K562 (cell line): Measurements from ENCODE around the gene CD300LG. TPM values are rescaled to one million over a fixed set of nuclear protein-coding genes. Genes with fewer than 3 reads are reported as not detected.
A peak's percentile ranks its signal among the peaks of the same experiment; 100 is the strongest.

ENCODE experiments used
- ATAC-seq: fragments of 200-7000 bp; cut with Tn5 transposase; 3 replicates; pipeline ENCODE4 v1.9.1; 2020; ENCODE audit warnings: moderate library complexity
- BruUV-seq: library from RNA; stranded (reverse); fragments of 400-500 nt; replicated peaks from 2 replicates; lab custom pipeline; 2021; lab: Mats Ljungman, UMichigan
- CTCF ChIA-PET: fragments of 300-600 bp; formaldehyde crosslinking; extraction: SDS; loops from one replicate; lab custom pipeline; 2021; ENCODE audit warnings: low intra/inter-chr PET ratio; lab: Yijun Ruan, JAX
- POLR2A ChIA-PET: fragments of 300-600, 350-650 bp; sonication (Branson Sonifier 250); formaldehyde crosslinking; extraction: SDS; loops from one replicate; lab custom pipeline; 2021; ENCODE audit warnings: antibody characterized with exemption, inconsistent platforms; lab: Yijun Ruan, JAX
- DNase-seq, 4 experiments: peaks; one replicate each; pipeline versions ENCODE4 v3.0.0 to v3.0.0-alpha.2; 2011 to 2018; ENCODE audit warnings: low spot score in 3 of 4, mixed read lengths in 3 of 4; ENCODE audit errors: extremely low read depth in 1 of 4
- FAIRE-seq: peaks from 2 replicates; lab custom pipeline; 2011; peaks lifted over from hg19 to GRCh38; lab: Jason Lieb, UNC
- H2AFZ ChIP-seq: 2 replicates; pipeline ENCODE4 v1.6.0; 2011; ENCODE audit warnings: low read depth, low read length, control low read depth, inconsistent platforms
- H3K27ac ChIP-seq: fragments of 200-600 bp; 3 replicates; pipeline ENCODE4 v1.8.0; 2011; ENCODE audit warnings: low read depth, mild to moderate bottlenecking, control low read depth, inconsistent platforms, low read length, moderate library complexity, mixed read lengths; ENCODE audit errors: extremely low read depth
- H3K27me3 ChIP-seq, 2 experiments: fragments of 300-600 bp in 1 of 2; 2 replicates in 1 of 2; 3 replicates in 1 of 2; pipeline versions ENCODE4 v1.6.0 to v1.8.0; 2011; ENCODE audit warnings: inconsistent platforms in 2 of 2, low read length in 2 of 2, mild to moderate bottlenecking in 1 of 2, mixed read lengths in 1 of 2, moderate library complexity in 1 of 2; ENCODE audit not compliant: control insufficient read depth in 2 of 2, insufficient read depth in 2 of 2
- H3K36me3 ChIP-seq: fragments of 300-600 bp; 3 replicates; pipeline ENCODE4 v1.8.0; 2011; ENCODE audit warnings: mild to moderate bottlenecking, low read length, inconsistent platforms; ENCODE audit not compliant: control insufficient read depth, insufficient read depth
- H3K4me1 ChIP-seq, 2 experiments: fragments of 200-600 bp in 1 of 2; replicated peaks in 1 of 2; 2 replicates in 1 of 2; 3 replicates in 1 of 2; pipeline versions ENCODE4 v1.5.1 to v1.8.0; 2011; ENCODE audit warnings: inconsistent platforms in 2 of 2, low read length in 2 of 2, mild to moderate bottlenecking in 1 of 2, mixed read lengths in 1 of 2, moderate library complexity in 1 of 2; ENCODE audit not compliant: control insufficient read depth in 2 of 2, insufficient read depth in 2 of 2
- H3K4me2 ChIP-seq: 2 replicates; pipeline ENCODE4 v1.6.1; 2011; ENCODE audit warnings: low read length, control low read depth, inconsistent platforms, mixed read lengths; ENCODE audit not compliant: insufficient read depth
- H3K4me3 ChIP-seq: fragments of 200-600 bp; sonication (generic), shearing (Covaris generic); 2 replicates; pipeline ENCODE4 v1.5.1; 2016; ENCODE audit warnings: control low read depth, inconsistent platforms
- H3K79me2 ChIP-seq: fragments of 200-600 bp; 3 replicates; pipeline ENCODE4 v1.8.0; 2011; ENCODE audit warnings: low read length, inconsistent platforms; ENCODE audit not compliant: control insufficient read depth, insufficient read depth
- H3K9ac ChIP-seq, 2 experiments: 2 replicates each; pipeline versions ENCODE4 v1.6.0 to v1.6.1; 2011; ENCODE audit warnings: low read depth in 2 of 2, low read length in 2 of 2, control low read depth in 1 of 2, inconsistent platforms in 1 of 2, mild to moderate bottlenecking in 1 of 2, mixed read lengths in 1 of 2; ENCODE audit not compliant: insufficient read depth in 1 of 2
- H3K9me1 ChIP-seq: one replicate; pipeline ENCODE4 v1.6.0; 2011; ENCODE audit warnings: inconsistent platforms, mild to moderate bottlenecking, low read length, moderate library complexity; ENCODE audit not compliant: control insufficient read depth, insufficient read depth
- H3K9me3 ChIP-seq: replicated peaks from 2 replicates; pipeline ENCODE4 v1.5.1; 2011; ENCODE audit warnings: low read depth, low read length, inconsistent platforms; ENCODE audit not compliant: control insufficient read depth, insufficient read depth
- H4K20me1 ChIP-seq: replicated peaks from 2 replicates; pipeline ENCODE4 v1.6.1; 2011; ENCODE audit warnings: low read length, inconsistent platforms, mixed read lengths; ENCODE audit not compliant: control insufficient read depth, insufficient read depth
- COPS2 ChIP-seq: fragments of 450-650 bp; conservative IDR thresholded peaks from 2 replicates; pipeline ENCODE4 v1.6.1; 2016; ENCODE audit warnings: mild to moderate bottlenecking, moderate library complexity
- PKNOX1 ChIP-seq: fragments of 450-650 bp; IDR thresholded peaks from 2 replicates; pipeline ENCODE4 v1.6.1; 2016
- PURB ChIP-seq: sonication (generic); formaldehyde crosslinking; IDR thresholded peaks from 2 replicates; pipeline ENCODE4 v1.9.0; 2021; ENCODE audit warnings: low read depth, mild to moderate bottlenecking, missing genetic modification reagents
- RBM39 ChIP-seq: fragments of 200-400 bp; formaldehyde crosslinking; optimal IDR thresholded peaks from 2 replicates; pipeline ENCODE3; 2018; ENCODE audit warnings: low read depth, low read length
- TBL1XR1 ChIP-seq, 2 experiments: IDR thresholded peaks; 2 replicates each; pipeline ENCODE4 v1.6.1; 2012; ENCODE audit warnings: improper control_type of control experiment in 2 of 2, low read length in 2 of 2, mild to moderate bottlenecking in 1 of 2
- THAP12 ChIP-seq: fragments of 250-450 bp; sonication (Bioruptor Pico); IDR thresholded peaks from 2 replicates; pipeline ENCODE4 v1.9.0; 2021; ENCODE audit warnings: mild to moderate bottlenecking, inconsistent platforms
- ZSCAN32 ChIP-seq: fragments of 450-650 bp; formaldehyde crosslinking; IDR thresholded peaks from 2 replicates; pipeline ENCODE4 v1.4.0; 2020; ENCODE audit warnings: mild to moderate bottlenecking, moderate library complexity
- WGBS: fragments of 100-300 bp; shearing (Covaris generic); methylation state at CpG from one replicate; pipeline ENCODE4 v1.1.6; 2016; ENCODE audit warnings: low coverage, mixed read lengths; ENCODE audit not compliant: insufficient coverage; ENCODE audit errors: missing lambda C conversion rate; 5-methylcytosine and 5-hydroxymethylcytosine counted together
- in situ Hi-C: fragments of 300-500 bp; cut with MboI; formaldehyde crosslinking; loops from 4 replicates; pipeline ENCODE4 v1.15.0; 2018; ENCODE audit warnings: inconsistent platforms, mixed read lengths
- intact Hi-C: fragments of 100-400 bp; cut with micrococcal nuclease; formaldehyde crosslinking; loops from 2 replicates; pipeline ENCODE4 v1.14.2; 2022
- polyA plus RNA-seq, 8 experiments: library from polyadenylated mRNA; depleted of rRNA in 4 of 8; stranded (reverse) in 5 of 8; unstranded in 3 of 8; fragments of >200 nt; fragmentation: Nextera tagmentation in 2 of 8; fragmentation: Illumina TruSeq in 1 of 8; extraction: Ambion mirVana in 2 of 8; extraction: Trizol in 1 of 8; gene quantifications; 2 replicates each; pipeline versions ENCODE4 v1.2.1 to v1.2.3, GENCODE V29; 2011 to 2014; ENCODE audit warnings: inconsistent platforms in 1 of 8, missing spikeins in 1 of 8
- total RNA-seq, 7 experiments: library from RNA; depleted of rRNA in 6 of 7; stranded (reverse); fragments of >200 nt in 6 of 7; fragmentation: Illumina TruSeq in 2 of 7; extraction: Trizol in 2 of 7; gene quantifications; 2 replicates each; pipeline versions ENCODE4 v1.2.1 to v1.2.3, GENCODE V29; 2011 to 2021; ENCODE audit warnings: low replicate concordance in 1 of 7
- TF ChIP-seq, protein P1 (sequence below): fragments of 450-650 bp; IDR thresholded peaks from 2 replicates; pipeline ENCODE4 v1.6.1; 2016; ENCODE audit warnings: low read depth

CD300LG gene
- total and polyA plus RNA-seq, 9 of the 15 experiments (the other 6 are each of a cell fraction or from before 2014, with no cell fraction given) = not detected

DNA sequence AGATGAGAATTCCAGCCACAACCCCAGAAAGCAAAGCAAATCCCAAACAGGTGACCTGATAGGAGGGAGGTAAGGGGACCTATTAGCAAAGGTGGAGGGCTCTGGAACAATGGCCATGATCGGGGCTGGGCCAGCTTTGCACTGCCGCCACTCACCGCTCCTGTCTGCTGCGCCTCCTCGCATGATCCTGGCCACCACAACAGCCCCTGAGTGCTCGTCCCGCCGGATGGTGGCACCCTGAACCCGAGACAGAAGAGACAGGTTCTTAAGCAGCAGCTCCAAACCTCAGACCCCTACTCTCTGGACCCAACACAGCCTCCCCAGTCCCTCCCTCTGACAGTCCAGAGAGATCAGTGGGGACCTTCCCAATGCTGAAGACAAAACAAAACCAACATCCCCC is 19.4 kb upstream of the CD300LG start:
- DNase-seq (no peak), ATAC-seq (no peak), FAIRE-seq (no peak)
- no peaks in the 10 kb centered on the region for H3K79me2 ChIP-seq
- 58% methylated on average over 9 of the region's 9 CpGs for WGBS
- H3K27me3 ChIP-seq = peaks cover 0 to 10% of the 10 kb centered on the region in 2 experiments; a peak in 1 of 5 replicates
- no peaks in the 10 kb centered on the region for H3K9me1 ChIP-seq
- no peak overlapping the region for H3K27ac ChIP-seq
- H3K4me2 ChIP-seq = no peak overlapping the region
- no peak for TF ChIP-seq TBL1XR1 (IDR thresholded peaks at IDR 0.05; ENCODE audit: low read length in 2 of 2)
- no peak for TF ChIP-seq PKNOX1
- no peak for TF ChIP-seq RBM39
- TF ChIP-seq THAP12 (CRISPR knock-in tag) = no peak
- TF ChIP-seq COPS2 = no peak
- TF ChIP-seq ZSCAN32 (CRISPR knock-in tag) = no peak
- TF ChIP-seq, protein P1, sequence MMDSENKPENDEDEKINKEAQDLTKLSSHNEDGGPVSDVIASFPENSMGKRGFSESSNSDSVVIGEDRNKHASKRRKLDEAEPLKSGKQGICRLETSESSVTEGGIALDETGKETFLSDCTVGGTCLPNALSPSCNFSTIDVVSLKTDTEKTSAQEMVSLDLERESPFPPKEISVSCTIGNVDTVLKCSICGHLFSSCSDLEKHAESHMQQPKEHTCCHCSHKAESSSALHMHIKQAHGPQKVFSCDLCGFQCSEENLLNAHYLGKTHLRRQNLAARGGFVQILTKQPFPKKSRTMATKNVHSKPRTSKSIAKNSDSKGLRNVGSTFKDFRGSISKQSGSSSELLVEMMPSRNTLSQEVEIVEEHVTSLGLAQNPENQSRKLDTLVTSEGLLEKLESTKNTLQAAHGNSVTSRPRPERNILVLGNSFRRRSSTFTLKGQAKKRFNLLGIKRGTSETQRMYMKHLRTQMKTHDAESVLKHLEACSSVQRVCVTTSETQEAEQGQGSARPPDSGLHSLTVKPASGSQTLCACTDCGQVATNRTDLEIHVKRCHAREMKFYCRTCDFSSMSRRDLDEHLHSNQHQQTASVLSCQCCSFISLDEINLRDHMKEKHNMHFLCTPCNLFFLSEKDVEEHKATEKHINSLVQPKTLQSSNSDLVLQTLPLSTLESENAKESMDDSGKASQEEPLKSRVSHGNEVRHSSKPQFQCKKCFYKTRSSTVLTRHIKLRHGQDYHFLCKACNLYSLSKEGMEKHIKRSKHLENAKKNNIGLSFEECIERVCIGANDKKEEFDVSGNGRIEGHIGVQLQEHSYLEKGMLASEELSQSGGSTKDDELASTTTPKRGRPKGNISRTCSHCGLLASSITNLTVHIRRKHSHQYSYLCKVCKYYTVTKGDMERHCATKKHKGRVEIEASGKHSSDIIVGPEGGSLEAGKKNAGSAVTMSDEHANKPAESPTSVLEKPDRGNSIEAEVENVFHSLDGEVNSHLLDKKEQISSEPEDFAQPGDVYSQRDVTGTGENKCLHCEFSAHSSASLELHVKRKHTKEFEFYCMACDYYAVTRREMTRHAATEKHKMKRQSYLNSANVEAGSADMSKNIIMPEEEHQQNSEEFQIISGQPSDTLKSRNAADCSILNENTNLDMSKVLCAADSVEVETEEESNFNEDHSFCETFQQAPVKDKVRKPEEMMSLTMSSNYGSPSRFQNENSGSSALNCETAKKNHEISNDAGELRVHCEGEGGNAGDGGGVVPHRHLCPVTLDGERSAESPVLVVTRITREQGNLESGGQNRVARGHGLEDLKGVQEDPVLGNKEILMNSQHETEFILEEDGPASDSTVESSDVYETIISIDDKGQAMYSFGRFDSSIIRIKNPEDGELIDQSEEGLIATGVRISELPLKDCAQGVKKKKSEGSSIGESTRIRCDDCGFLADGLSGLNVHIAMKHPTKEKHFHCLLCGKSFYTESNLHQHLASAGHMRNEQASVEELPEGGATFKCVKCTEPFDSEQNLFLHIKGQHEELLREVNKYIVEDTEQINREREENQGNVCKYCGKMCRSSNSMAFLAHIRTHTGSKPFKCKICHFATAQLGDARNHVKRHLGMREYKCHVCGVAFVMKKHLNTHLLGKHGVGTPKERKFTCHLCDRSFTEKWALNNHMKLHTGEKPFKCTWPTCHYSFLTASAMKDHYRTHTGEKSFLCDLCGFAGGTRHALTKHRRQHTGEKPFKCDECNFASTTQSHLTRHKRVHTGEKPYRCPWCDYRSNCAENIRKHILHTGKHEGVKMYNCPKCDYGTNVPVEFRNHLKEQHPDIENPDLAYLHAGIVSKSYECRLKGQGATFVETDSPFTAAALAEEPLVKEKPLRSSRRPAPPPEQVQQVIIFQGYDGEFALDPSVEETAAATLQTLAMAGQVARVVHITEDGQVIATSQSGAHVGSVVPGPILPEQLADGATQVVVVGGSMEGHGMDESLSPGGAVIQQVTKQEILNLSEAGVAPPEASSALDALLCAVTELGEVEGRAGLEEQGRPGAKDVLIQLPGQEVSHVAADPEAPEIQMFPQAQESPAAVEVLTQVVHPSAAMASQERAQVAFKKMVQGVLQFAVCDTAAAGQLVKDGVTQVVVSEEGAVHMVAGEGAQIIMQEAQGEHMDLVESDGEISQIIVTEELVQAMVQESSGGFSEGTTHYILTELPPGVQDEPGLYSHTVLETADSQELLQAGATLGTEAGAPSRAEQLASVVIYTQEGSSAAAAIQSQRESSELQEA = no peak
- TF ChIP-seq PURB (CRISPR knock-in tag) = no peak
- in situ Hi-C loops (no loop called here), intact Hi-C loops (no loop called here)
- no peak overlapping the region for H2AFZ ChIP-seq
- peaks cover 5 to 12% of the 10 kb centered on the region in 2 experiments; a peak in 4 of 5 replicates for H3K4me1 ChIP-seq
- H3K9ac ChIP-seq = peak overlapping the region in 1 of 2 experiments; percentile 52; a peak in 1 of 4 replicates
- no TSS peak for BruUV-seq
- H3K9me3 ChIP-seq = no peaks in the 10 kb centered on the region
- POLR2A ChIA-PET = interaction anchor here (0.6 to 5.7 kb wide), 2 partner anchors 10 to 371 kb away, joined by 3 to 32 read pairs; no protein-coding TSS in a partner anchor
- no peaks in the 10 kb centered on the region; the same call in 1 of the 2 replicates for H4K20me1 ChIP-seq
- H3K36me3 ChIP-seq = peaks cover 4% of the 10 kb centered on the region; the same call in 2 of the 3 replicates
- CTCF ChIA-PET = no interaction called here
- H3K4me3 ChIP-seq = no peak overlapping the region
